HEK293 (cell line): Measurements from ENCODE around the gene LDB1.
A peak's percentile ranks its signal among the peaks of the same experiment; 100 is the strongest.

Source experiments
- FEZF1 ChIP-seq: fragments of 450-650 bp; formaldehyde crosslinking; IDR thresholded peaks from 2 replicates; pipeline ENCODE4 v1.5.1; 2016; ENCODE audit warnings: missing biosample characterization, missing genetic modification characterization
- GLI2 ChIP-seq: fragments of 450-650 bp; formaldehyde crosslinking; IDR thresholded peaks from 2 replicates; pipeline ENCODE4; 2017; ENCODE audit warnings: missing biosample characterization, missing genetic modification characterization, low read depth, borderline replicate concordance
- HOXC10 ChIP-seq: sonication (generic); formaldehyde crosslinking; IDR thresholded peaks from 2 replicates; pipeline ENCODE4 v1.8.1; 2023; ENCODE audit warnings: mild to moderate bottlenecking, missing genetic modification reagents
- HOXD13 ChIP-seq: sonication (generic); formaldehyde crosslinking; IDR thresholded peaks from 2 replicates; pipeline ENCODE4 v1.8.0; 2022; ENCODE audit warnings: missing genetic modification reagents, borderline replicate concordance
- KLF10 ChIP-seq: fragments of 450-650 bp; IDR thresholded peaks from 2 replicates; pipeline ENCODE4 v1.5.1; 2018; ENCODE audit warnings: missing biosample characterization, mild to moderate bottlenecking, missing genetic modification characterization
- SALL2 ChIP-seq: fragments of 450-650 bp; formaldehyde crosslinking; IDR thresholded peaks from 2 replicates; pipeline ENCODE4 v1.5.0; 2017; ENCODE audit warnings: missing biosample characterization, mild to moderate bottlenecking, missing genetic modification characterization, borderline replicate concordance
- ZBTB11 ChIP-seq: fragments of 450-650 bp; formaldehyde crosslinking; conservative IDR thresholded peaks from 2 replicates; pipeline ENCODE4 v1.5.1; 2016; ENCODE audit warnings: low read depth, missing biosample characterization, missing genetic modification characterization
- ZBTB49 ChIP-seq: fragments of 450-650 bp; formaldehyde crosslinking; IDR thresholded peaks from 2 replicates; pipeline ENCODE4 v1.5.1; 2016; ENCODE audit warnings: missing biosample characterization, missing genetic modification characterization, low read depth
- ZFP69B ChIP-seq: fragments of 450-650 bp; formaldehyde crosslinking; IDR thresholded peaks from 2 replicates; pipeline ENCODE4 v1.5.1; 2016; ENCODE audit warnings: missing biosample characterization, missing genetic modification characterization
- ZNF112 ChIP-seq: fragments of 450-650 bp; formaldehyde crosslinking; IDR thresholded peaks from 2 replicates; pipeline ENCODE4 v1.5.0; 2017; ENCODE audit warnings: missing biosample characterization, missing genetic modification characterization
- ZNF148 ChIP-seq: fragments of 450-650 bp; formaldehyde crosslinking; IDR thresholded peaks from 2 replicates; pipeline ENCODE4 v1.5.0; 2017; ENCODE audit warnings: missing biosample characterization, missing genetic modification characterization, borderline replicate concordance
- ZNF169 ChIP-seq: fragments of 450-650 bp; formaldehyde crosslinking; IDR thresholded peaks from 2 replicates; pipeline ENCODE4 v1.5.1; 2016; ENCODE audit warnings: missing biosample characterization, missing genetic modification characterization
- ZNF184 ChIP-seq: fragments of 450-650 bp; IDR thresholded peaks from 2 replicates; pipeline ENCODE4 v1.5.1; 2018; ENCODE audit warnings: missing biosample characterization, mild to moderate bottlenecking, missing genetic modification characterization
- ZNF211 ChIP-seq: fragments of 450-650 bp; formaldehyde crosslinking; IDR thresholded peaks from 2 replicates; pipeline ENCODE4 v1.5.1; 2016; ENCODE audit warnings: low read depth, missing biosample characterization, missing genetic modification characterization
- ZNF391 ChIP-seq: fragments of 450-650 bp; formaldehyde crosslinking; IDR thresholded peaks from 2 replicates; pipeline ENCODE4 v1.5.1; 2016; ENCODE audit warnings: low read depth, missing biosample characterization, missing genetic modification characterization, borderline replicate concordance
- ZNF426 ChIP-seq: fragments of 450-650 bp; formaldehyde crosslinking; IDR thresholded peaks from 2 replicates; pipeline ENCODE4 v1.5.1; 2017; ENCODE audit warnings: missing biosample characterization, missing genetic modification characterization, mild to moderate bottlenecking, inconsistent platforms, moderate library complexity
- ZNF514 ChIP-seq: fragments of 450-650 bp; formaldehyde crosslinking; IDR thresholded peaks from 2 replicates; pipeline ENCODE4 v1.5.1; 2016; ENCODE audit warnings: missing biosample characterization, missing genetic modification characterization
- ZNF521 ChIP-seq: fragments of 450-650 bp; formaldehyde crosslinking; IDR thresholded peaks from 2 replicates; pipeline ENCODE4 v1.5.1; 2017; ENCODE audit warnings: missing biosample characterization, mild to moderate bottlenecking, missing genetic modification characterization
- ZNF530 ChIP-seq: fragments of 450-650 bp; formaldehyde crosslinking; IDR thresholded peaks from 2 replicates; pipeline ENCODE4 v1.5.1; 2016; ENCODE audit warnings: low read depth, missing biosample characterization, missing genetic modification characterization
- ZNF555 ChIP-seq: fragments of 450-650 bp; formaldehyde crosslinking; conservative IDR thresholded peaks from 2 replicates; pipeline ENCODE4 v1.5.1; 2017; ENCODE audit warnings: missing biosample characterization, mild to moderate bottlenecking, missing genetic modification characterization, inconsistent platforms
- ZNF621 ChIP-seq: fragments of 450-650 bp; formaldehyde crosslinking; IDR thresholded peaks from 2 replicates; pipeline ENCODE4 v1.5.1; 2017; ENCODE audit warnings: missing biosample characterization, missing genetic modification characterization
- ZNF639 ChIP-seq: fragments of 450-650 bp; formaldehyde crosslinking; IDR thresholded peaks from 2 replicates; pipeline ENCODE4 v1.5.1; 2016; ENCODE audit warnings: missing biosample characterization, missing genetic modification characterization
- ZNF747 ChIP-seq: fragments of 450-650 bp; formaldehyde crosslinking; IDR thresholded peaks from 2 replicates; pipeline ENCODE4 v1.5.1; 2016; ENCODE audit warnings: missing biosample characterization, missing genetic modification characterization
- ZNF837 ChIP-seq: fragments of 450-650 bp; formaldehyde crosslinking; IDR thresholded peaks from 2 replicates; pipeline ENCODE4 v1.5.1; 2016; ENCODE audit warnings: missing biosample characterization, missing genetic modification characterization
- ZXDB ChIP-seq: fragments of 450-650 bp; formaldehyde crosslinking; IDR thresholded peaks from 2 replicates; pipeline ENCODE4 v1.5.1; 2016; ENCODE audit warnings: missing biosample characterization, missing genetic modification characterization
- TF ChIP-seq, protein P1 (sequence below): fragments of 450-650 bp; formaldehyde crosslinking; IDR thresholded peaks from 2 replicates; pipeline ENCODE4 v1.5.1; 2016; ENCODE audit warnings: missing biosample characterization, missing genetic modification characterization
- TF ChIP-seq, protein P2 (sequence below): fragments of 450-650 bp; formaldehyde crosslinking; IDR thresholded peaks from 2 replicates; pipeline ENCODE4 v1.5.1; 2016; ENCODE audit warnings: missing biosample characterization, missing genetic modification characterization, low read depth

LDB1 gene

GRCh38 chr10:102151774-102152544, 31.8 kb upstream of the LDB1 start, which contains the start of gene NOLC1 (continued):
- peak; percentile 99 for TF ChIP-seq ZXDB (tag by site-specific recombination)
- peak; percentile 93 for TF ChIP-seq ZBTB11 (tag by site-specific recombination)
- TF ChIP-seq ZNF391 (tag by site-specific recombination): peak; percentile 16; the same call in 1 of the 2 replicates
- no peak for TF ChIP-seq ZNF514
- TF ChIP-seq SALL2 (tag by site-specific recombination): no peak
- TF ChIP-seq FEZF1: peak; percentile 35; the same call in 1 of the 2 replicates
- no peak for TF ChIP-seq ZNF521 (tag by site-specific recombination)
- no peak for TF ChIP-seq ZNF169 (tag by site-specific recombination)
- TF ChIP-seq HOXC10: peak; percentile 87
- no peak for TF ChIP-seq ZNF621
- no peak for TF ChIP-seq ZNF555
- TF ChIP-seq HOXD13: peak; percentile 40; the same call in 1 of the 2 replicates
- TF ChIP-seq KLF10 (tag by site-specific recombination): peak; percentile 99
- no peak for TF ChIP-seq ZBTB49 (tag by site-specific recombination)
- TF ChIP-seq ZNF747: no peak
- no peak for TF ChIP-seq ZNF837 (tag by site-specific recombination)
- TF ChIP-seq, protein P1, sequence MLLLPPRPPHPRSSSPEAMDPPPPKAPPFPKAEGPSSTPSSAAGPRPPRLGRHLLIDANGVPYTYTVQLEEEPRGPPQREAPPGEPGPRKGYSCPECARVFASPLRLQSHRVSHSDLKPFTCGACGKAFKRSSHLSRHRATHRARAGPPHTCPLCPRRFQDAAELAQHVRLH (tag by site-specific recombination): peak; percentile 99
- no peak for TF ChIP-seq GLI2 (tag by site-specific recombination)
- TF ChIP-seq ZNF530 (tag by site-specific recombination): no peak
- TF ChIP-seq ZNF112: no peak
- TF ChIP-seq ZFP69B (tag by site-specific recombination): peak; percentile 98
- TF ChIP-seq, protein P2, sequence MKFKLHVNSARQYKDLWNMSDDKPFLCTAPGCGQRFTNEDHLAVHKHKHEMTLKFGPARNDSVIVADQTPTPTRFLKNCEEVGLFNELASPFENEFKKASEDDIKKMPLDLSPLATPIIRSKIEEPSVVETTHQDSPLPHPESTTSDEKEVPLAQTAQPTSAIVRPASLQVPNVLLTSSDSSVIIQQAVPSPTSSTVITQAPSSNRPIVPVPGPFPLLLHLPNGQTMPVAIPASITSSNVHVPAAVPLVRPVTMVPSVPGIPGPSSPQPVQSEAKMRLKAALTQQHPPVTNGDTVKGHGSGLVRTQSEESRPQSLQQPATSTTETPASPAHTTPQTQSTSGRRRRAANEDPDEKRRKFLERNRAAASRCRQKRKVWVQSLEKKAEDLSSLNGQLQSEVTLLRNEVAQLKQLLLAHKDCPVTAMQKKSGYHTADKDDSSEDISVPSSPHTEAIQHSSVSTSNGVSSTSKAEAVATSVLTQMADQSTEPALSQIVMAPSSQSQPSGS (tag by site-specific recombination): peak; percentile 99
- no peak for TF ChIP-seq ZNF426 (tag by site-specific recombination)
- TF ChIP-seq ZNF211 (tag by site-specific recombination): no peak
- peak; percentile 93 for TF ChIP-seq ZNF639 (tag by site-specific recombination)
- peak; percentile 85 for TF ChIP-seq ZNF184
- no peak for TF ChIP-seq ZNF148 (tag by site-specific recombination)
